Measurements from ENCODE around the gene SLC4A4.

SLC4A4 gene

GRCh38 chr4:71333960-71334359, 4.9 kb upstream of the SLC4A4 start:
- TF ChIP-seq POLR2A (IDR thresholded peaks at IDR 0.05; ENCODE audit: low read length), result no peak
- no peak for TF ChIP-seq GATA1 (IDR thresholded peaks at IDR 0.05; ENCODE audit: low read depth, low read length)
- DNase-seq, result no peak

- no peak for DNase-seq
These were observed 4.3 kb upstream of the SLC4A4 start for GRCh38 chr4:71334465-71334882.

GRCh38 chr4:71343670-71344466, 5.0 kb downstream of the SLC4A4 start:
- DNase-seq, result no peak
- TF ChIP-seq GATA1 (IDR thresholded peaks at IDR 0.05; ENCODE audit: low read depth, low read length) (no peak), POLR2A (IDR thresholded peaks at IDR 0.05; ENCODE audit: low read length) (no peak)

More at GRCh38 chr4:71334465-71334882, 4.3 kb upstream of the SLC4A4 start:
- TF ChIP-seq GATA1 (IDR thresholded peaks at IDR 0.05; ENCODE audit: low read depth, low read length) (no peak), POLR2A (IDR thresholded peaks at IDR 0.05; ENCODE audit: low read length) (no peak)

GRCh38 chr4:71346710-71347109, 7.9 kb downstream of the SLC4A4 start:
- TF ChIP-seq POLR2A (IDR thresholded peaks at IDR 0.05; ENCODE audit: low read length), result no peak
- no peak for TF ChIP-seq GATA1 (IDR thresholded peaks at IDR 0.05; ENCODE audit: low read depth, low read length)

GRCh38 chr4:71348586-71348985, 9.8 kb downstream of the SLC4A4 start:
- DNase-seq, result no peak
- TF ChIP-seq GATA1 (IDR thresholded peaks at IDR 0.05; ENCODE audit: low read depth, low read length) (no peak), POLR2A (IDR thresholded peaks at IDR 0.05; ENCODE audit: low read length) (no peak)

More at GRCh38 chr4:71346710-71347109, 7.9 kb downstream of the SLC4A4 start:
- DNase-seq, result no peak

- TF ChIP-seq GATA1 (IDR thresholded peaks at IDR 0.05; ENCODE audit: low read depth, low read length), result no peak
- no peak for TF ChIP-seq POLR2A (IDR thresholded peaks at IDR 0.05; ENCODE audit: low read length)
- DNase-seq, result no peak
These were observed 16.2 kb downstream of the SLC4A4 start for GRCh38 chr4:71355045-71355444.

- no peak for DNase-seq
- no peak for TF ChIP-seq POLR2A (IDR thresholded peaks at IDR 0.05; ENCODE audit: low read length)
- no peak for TF ChIP-seq GATA1 (IDR thresholded peaks at IDR 0.05; ENCODE audit: low read depth, low read length)
These were observed 17.2 kb downstream of the SLC4A4 start for GRCh38 chr4:71355971-71356370.

- TF ChIP-seq GATA1 (IDR thresholded peaks at IDR 0.05; ENCODE audit: low read depth, low read length), result no peak
- TF ChIP-seq POLR2A (IDR thresholded peaks at IDR 0.05; ENCODE audit: low read length), result no peak
- no peak for DNase-seq
These were observed 18.3 kb downstream of the SLC4A4 start for GRCh38 chr4:71356924-71357663.

GRCh38 chr4:71360844-71361243, 22.0 kb downstream of the SLC4A4 start:
- no peak for TF ChIP-seq POLR2A (IDR thresholded peaks at IDR 0.05; ENCODE audit: low read length)
- TF ChIP-seq GATA1 (IDR thresholded peaks at IDR 0.05; ENCODE audit: low read depth, low read length), result no peak
- DNase-seq, result no peak

GRCh38 chr4:71361476-71361875, 22.7 kb downstream of the SLC4A4 start:
- no peak for TF ChIP-seq POLR2A (IDR thresholded peaks at IDR 0.05; ENCODE audit: low read length)
- no peak for TF ChIP-seq GATA1 (IDR thresholded peaks at IDR 0.05; ENCODE audit: low read depth, low read length)
- no peak for DNase-seq

- TF ChIP-seq GATA1 (IDR thresholded peaks at IDR 0.05; ENCODE audit: low read depth, low read length), result no peak
- no peak for TF ChIP-seq POLR2A (IDR thresholded peaks at IDR 0.05; ENCODE audit: low read length)
- no peak for DNase-seq
These were observed 27.9 kb downstream of the SLC4A4 start for GRCh38 chr4:71366766-71367165.

- TF ChIP-seq GATA1 (IDR thresholded peaks at IDR 0.05; ENCODE audit: low read depth, low read length), result no peak
- no peak for DNase-seq
These were observed 28.7 kb downstream of the SLC4A4 start for GRCh38 chr4:71367546-71367945.

- TF ChIP-seq GATA1 (IDR thresholded peaks at IDR 0.05; ENCODE audit: low read depth, low read length) (no peak), POLR2A (IDR thresholded peaks at IDR 0.05; ENCODE audit: low read length) (no peak)
- no peak for DNase-seq
These were observed 30.1 kb downstream of the SLC4A4 start for GRCh38 chr4:71368906-71369305.

- TF ChIP-seq POLR2A (IDR thresholded peaks at IDR 0.05; ENCODE audit: low read length) (no peak), GATA1 (IDR thresholded peaks at IDR 0.05; ENCODE audit: low read depth, low read length) (no peak)
- no peak for DNase-seq
These were observed 30.7 kb downstream of the SLC4A4 start for GRCh38 chr4:71369536-71369935.

GRCh38 chr4:71375494-71375893, 36.7 kb downstream of the SLC4A4 start:
- no peak for TF ChIP-seq POLR2A (IDR thresholded peaks at IDR 0.05; ENCODE audit: low read length)
- no peak for TF ChIP-seq GATA1 (IDR thresholded peaks at IDR 0.05; ENCODE audit: low read depth, low read length)
- no peak for DNase-seq

All from erythroblast (primary cell).